Measurements from ENCODE around the gene MAOB.

Gene MAOB

DNA sequence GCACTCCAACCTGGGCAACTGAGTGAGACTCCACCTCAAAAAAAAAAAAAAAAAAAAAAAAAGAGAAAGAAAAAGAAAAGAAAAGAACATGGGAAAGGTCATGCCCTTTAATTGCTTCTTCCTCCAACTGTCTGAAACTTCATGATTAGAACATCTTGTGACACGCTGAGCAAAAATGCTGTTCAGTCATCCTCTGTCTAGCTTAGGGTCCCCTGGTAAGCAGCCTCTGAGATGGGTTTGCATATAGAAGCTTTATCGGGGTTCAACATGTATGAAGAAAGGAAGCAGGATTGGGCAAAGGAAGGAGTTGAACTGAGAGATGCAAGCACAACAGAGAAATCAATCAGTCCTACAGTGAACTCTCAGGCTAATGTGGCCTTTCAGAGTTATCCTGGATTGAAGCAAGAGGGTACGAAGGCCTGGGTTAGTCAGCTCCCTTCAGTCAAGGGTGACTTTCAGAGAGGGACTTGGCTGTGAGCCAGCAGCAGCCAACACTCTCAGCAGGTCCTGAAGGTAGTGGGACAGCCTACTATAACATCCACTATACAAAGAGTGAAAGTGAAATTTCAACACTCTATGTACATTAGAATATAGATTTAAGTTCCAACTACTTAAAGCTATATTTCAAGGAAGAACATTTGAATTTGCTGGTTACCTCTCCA, 11.4 kb downstream of the MAOB start:
- DNase-seq (ENCODE audit: low read depth) = no peak
- TF ChIP-seq, protein P1, sequence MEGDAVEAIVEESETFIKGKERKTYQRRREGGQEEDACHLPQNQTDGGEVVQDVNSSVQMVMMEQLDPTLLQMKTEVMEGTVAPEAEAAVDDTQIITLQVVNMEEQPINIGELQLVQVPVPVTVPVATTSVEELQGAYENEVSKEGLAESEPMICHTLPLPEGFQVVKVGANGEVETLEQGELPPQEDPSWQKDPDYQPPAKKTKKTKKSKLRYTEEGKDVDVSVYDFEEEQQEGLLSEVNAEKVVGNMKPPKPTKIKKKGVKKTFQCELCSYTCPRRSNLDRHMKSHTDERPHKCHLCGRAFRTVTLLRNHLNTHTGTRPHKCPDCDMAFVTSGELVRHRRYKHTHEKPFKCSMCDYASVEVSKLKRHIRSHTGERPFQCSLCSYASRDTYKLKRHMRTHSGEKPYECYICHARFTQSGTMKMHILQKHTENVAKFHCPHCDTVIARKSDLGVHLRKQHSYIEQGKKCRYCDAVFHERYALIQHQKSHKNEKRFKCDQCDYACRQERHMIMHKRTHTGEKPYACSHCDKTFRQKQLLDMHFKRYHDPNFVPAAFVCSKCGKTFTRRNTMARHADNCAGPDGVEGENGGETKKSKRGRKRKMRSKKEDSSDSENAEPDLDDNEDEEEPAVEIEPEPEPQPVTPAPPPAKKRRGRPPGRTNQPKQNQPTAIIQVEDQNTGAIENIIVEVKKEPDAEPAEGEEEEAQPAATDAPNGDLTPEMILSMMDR (IDR thresholded peaks at IDR 0.05; ENCODE audit: low read depth, low read length, missing control alignments) = no peak

DNA sequence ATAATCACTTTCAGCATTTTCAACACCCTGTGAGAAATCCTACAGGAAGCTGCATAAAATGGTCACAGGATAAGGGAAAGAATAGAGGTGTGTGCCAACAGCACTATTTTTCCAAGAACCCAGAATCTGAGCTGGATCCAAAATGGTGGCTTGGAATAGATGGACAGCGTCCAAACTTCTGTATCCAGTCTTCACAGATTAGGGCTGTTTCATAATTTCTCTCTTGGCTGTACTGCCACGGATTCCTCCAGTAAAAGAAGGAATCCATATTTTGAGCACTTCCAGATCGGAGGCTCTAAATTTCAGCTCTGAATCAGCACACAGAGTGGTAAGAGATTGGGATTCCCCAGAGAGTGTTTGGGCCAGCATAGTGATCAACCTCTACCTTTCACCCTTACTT, 12.2 kb downstream of the MAOB start:
- TF ChIP-seq, protein P1 (IDR thresholded peaks at IDR 0.05; ENCODE audit: low read depth, low read length, missing control alignments) = no peak
- H3K4me3 ChIP-seq (ENCODE audit: low read depth, low read length) = no peak overlapping the region
- no peak for DNase-seq (ENCODE audit: low read depth)

More for the DNA sequence above, 11.4 kb downstream of the MAOB start:
- H3K4me3 ChIP-seq (ENCODE audit: low read depth, low read length) = no peak overlapping the region

DNA sequence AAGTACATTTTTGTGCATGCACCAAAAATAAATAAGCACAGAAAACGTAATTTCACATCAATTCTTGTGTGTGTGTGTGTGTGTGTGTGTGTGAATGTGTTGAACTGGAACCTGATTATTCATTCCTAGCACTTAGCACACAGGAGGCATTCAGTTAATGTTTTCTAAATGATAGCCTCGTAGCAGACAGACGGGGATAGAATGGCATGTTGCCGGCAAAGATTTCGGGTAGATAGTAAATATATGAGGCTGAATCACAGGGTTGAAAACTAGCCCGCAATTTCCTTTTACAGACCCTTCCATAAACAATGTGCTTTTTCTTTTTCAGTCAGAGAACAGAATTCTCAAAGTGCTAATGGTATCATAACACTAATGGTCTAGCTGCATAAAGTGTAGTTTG, 13.5 kb downstream of the MAOB start:
- H3K4me3 ChIP-seq (ENCODE audit: low read depth, low read length) = no peak overlapping the region
- DNase-seq (ENCODE audit: low read depth) = no peak
- TF ChIP-seq, protein P1 (IDR thresholded peaks at IDR 0.05; ENCODE audit: low read depth, low read length, missing control alignments) = no peak

DNA sequence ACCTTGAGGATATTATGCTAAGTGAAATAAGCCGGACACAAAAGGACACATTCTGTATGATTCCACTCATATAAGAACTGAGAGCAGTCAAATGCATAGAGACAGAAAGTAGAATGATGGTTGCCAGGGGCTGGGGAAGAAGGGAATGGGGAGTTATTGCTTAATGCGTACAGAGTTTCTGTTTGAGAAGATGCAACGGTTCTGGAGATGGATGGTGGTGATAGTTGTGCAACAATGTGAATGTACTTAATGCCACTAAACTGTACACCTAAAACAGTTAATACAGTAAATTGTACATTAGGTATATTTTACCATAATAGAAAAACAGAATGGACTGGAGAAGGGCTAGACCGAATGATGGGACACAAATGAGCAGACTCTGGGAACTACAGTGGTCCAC, 15.8 kb downstream of the MAOB start:
- TF ChIP-seq, protein P1 (IDR thresholded peaks at IDR 0.05; ENCODE audit: low read depth, low read length, missing control alignments) = no peak
- no peak for DNase-seq (ENCODE audit: low read depth)

DNA sequence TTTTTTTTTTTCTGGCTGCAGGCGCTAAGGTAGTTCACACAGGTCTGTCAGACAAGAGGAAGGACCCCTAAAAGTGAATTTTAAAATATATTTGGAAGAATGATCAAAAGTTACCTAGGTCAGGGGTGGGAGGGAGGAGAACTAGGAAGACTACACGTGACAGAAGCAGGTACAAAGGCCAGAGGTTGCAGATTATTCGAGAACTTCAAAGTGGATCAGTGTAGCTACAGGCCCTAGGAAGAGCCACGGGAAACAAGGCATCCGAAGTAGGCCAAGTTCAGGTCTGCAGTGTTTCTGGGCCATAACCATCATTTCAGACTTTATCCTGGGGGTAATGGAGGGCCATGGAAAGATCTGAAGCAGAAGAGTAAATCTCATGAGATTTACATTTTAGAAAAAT, 16.5 kb downstream of the MAOB start:
- H3K4me3 ChIP-seq (ENCODE audit: low read depth, low read length) = no peak overlapping the region
- TF ChIP-seq, protein P1 (IDR thresholded peaks at IDR 0.05; ENCODE audit: low read depth, low read length, missing control alignments) = no peak
- no peak for DNase-seq (ENCODE audit: low read depth)

More for the DNA sequence above, 15.8 kb downstream of the MAOB start:
- no peak overlapping the region for H3K4me3 ChIP-seq (ENCODE audit: low read depth, low read length)

DNA sequence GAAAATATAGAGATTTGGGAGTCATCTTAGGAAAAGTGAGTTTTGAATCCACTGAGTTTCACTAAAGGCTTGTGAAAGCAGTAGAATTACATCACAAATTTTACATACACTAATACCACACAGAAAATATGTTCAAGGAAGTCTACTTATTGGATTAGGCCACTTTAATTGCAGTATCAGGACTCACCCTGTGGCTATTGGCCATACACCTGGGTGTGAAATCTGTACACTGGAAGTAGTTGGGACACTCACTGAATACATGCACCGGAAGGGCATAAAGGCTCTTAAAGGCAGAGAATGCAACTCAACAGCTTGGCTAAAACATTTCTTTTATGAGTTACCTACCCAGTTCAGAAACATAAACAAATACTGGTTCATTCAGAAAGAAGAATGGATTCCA, 19.8 kb downstream of the MAOB start:
- no peak overlapping the region for H3K4me3 ChIP-seq (ENCODE audit: low read depth, low read length)
- no peak for DNase-seq (ENCODE audit: low read depth)
- TF ChIP-seq, protein P1 (IDR thresholded peaks at IDR 0.05; ENCODE audit: low read depth, low read length, missing control alignments) = no peak

DNA sequence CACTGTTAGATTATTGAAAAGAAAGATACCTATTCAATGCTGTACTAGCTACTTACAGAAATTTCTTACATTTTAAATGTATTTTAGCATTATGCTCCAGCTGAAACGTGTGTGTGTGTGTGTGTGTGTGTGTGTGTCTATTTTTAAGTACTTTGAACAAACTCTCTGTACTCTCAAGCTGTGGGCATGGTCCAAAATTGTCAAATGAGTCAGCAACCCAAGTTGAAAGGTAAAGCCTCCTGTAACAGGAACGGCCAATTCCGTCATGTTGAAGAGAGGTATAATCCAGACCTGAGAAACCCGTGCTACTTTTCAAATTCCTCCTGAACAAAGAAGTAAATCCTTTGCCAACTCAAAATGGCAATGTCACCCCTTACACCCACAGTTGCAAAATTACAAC, 20.5 kb downstream of the MAOB start:
- no peak overlapping the region for H3K4me3 ChIP-seq (ENCODE audit: low read depth, low read length)
- DNase-seq (ENCODE audit: low read depth) = no peak
- TF ChIP-seq, protein P1 (IDR thresholded peaks at IDR 0.05; ENCODE audit: low read depth, low read length, missing control alignments) = no peak
